GM23248 (cell line): Measurements from ENCODE around the gene HP.

Experiments used
- EZH2 ChIP-seq: fragments of 200-600 bp; sonication (generic); IDR thresholded peaks from 2 replicates; pipeline ENCODE4 v1.6.1; 2018; ENCODE audit warnings: antibody characterized with exemption, mild to moderate bottlenecking; ENCODE audit not compliant: insufficient read depth, poor library complexity, severe bottlenecking
- EZH2phosphoT487 ChIP-seq: fragments of 200-600 bp; sonication (generic); IDR thresholded peaks from 2 replicates; pipeline ENCODE4 v1.6.1; 2018; ENCODE audit warnings: antibody characterized with exemption, moderate library complexity, mild to moderate bottlenecking, low read depth; ENCODE audit not compliant: insufficient read depth

GRCh38 chr16:72084445-72084844, 30.1 kb downstream of the HP start:
- TF ChIP-seq EZH2 (no peak), EZH2phosphoT487 (no peak)
